Retinal pigment epithelial cell (primary cell): ENCODE results near the gene SF3B1.
"Not testable (repeated sequence)": the region's sequence is repeated elsewhere in the genome, so short reads cannot be mapped to it uniquely, and the experiment has no call there.

Source experiments
- DNase-seq: peaks from one replicate; pipeline ENCODE4 v3.0.0-alpha.2; 2010; ENCODE audit warnings: low read depth
- H3K4me3 ChIP-seq: 2 replicates; pipeline ENCODE4 v1.5.1; 2011; ENCODE audit warnings: mild to moderate bottlenecking, low read length, control low read depth, moderate library complexity
- TF ChIP-seq, protein P1 (sequence below): conservative IDR thresholded peaks from 2 replicates; pipeline ENCODE4 v1.5.1; 2011; ENCODE audit warnings: low read depth, low read length, control low read depth, inconsistent platforms

Gene SF3B1

DNA sequence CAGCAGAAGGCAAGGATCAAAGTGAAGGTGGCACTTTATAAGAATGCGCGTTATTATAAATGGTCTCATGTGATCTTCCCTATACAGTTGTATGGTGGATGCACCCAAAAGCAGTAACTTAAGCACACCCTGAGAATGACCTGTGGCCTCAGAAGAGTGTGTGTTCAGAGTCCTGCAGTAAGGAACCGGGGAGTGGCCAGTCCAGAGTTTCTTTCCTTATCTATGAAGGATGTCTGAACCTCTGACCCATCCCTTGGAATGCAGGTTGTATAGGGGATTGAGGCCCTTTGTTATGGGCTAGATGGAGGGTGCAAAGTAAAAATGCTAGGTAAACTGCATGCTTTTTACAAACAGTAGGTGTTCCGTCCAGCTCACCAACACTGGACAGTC, 80.7 kb downstream of the SF3B1 start:
- DNase-seq, result no peak
- H3K4me3 ChIP-seq, result no peak overlapping the region
- TF ChIP-seq, protein P1, sequence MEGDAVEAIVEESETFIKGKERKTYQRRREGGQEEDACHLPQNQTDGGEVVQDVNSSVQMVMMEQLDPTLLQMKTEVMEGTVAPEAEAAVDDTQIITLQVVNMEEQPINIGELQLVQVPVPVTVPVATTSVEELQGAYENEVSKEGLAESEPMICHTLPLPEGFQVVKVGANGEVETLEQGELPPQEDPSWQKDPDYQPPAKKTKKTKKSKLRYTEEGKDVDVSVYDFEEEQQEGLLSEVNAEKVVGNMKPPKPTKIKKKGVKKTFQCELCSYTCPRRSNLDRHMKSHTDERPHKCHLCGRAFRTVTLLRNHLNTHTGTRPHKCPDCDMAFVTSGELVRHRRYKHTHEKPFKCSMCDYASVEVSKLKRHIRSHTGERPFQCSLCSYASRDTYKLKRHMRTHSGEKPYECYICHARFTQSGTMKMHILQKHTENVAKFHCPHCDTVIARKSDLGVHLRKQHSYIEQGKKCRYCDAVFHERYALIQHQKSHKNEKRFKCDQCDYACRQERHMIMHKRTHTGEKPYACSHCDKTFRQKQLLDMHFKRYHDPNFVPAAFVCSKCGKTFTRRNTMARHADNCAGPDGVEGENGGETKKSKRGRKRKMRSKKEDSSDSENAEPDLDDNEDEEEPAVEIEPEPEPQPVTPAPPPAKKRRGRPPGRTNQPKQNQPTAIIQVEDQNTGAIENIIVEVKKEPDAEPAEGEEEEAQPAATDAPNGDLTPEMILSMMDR, result no peak

DNA sequence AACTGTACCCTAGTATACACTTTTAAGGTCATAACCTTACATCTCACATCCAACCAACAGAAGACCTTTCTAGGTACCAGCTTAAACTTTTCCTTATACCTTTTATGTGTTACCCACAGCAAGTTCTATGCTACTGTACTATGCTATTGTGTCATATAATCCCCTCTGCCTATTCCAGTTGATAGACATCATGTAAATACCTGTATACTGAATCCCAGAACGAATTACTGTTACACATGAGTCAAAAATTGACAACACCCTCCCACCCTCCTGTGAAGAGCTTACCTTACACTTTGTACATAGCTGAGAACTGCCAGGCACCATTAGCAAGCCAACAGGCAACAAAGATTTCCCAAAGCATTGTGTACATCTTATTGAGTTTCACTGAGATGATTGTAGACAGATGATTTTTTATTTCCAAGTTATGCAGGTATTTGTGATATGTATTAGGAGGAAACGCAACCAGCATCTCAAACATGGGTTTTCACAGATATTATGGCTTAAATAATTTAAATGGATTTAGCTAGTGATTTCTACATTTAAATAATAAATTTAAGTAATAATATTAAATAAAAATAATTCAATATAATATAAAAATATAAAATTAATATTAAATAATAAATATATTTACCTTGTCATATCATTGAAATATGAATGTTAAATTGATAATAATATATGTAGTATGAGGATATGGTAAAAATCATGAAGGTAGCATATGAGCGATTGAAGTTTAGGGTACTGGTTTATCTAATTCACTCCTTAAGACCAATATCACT, 81.2 kb downstream of the SF3B1 start:
- no peak overlapping the region for H3K4me3 ChIP-seq
- TF ChIP-seq, protein P1, result no peak
- DNase-seq, result no peak

DNA sequence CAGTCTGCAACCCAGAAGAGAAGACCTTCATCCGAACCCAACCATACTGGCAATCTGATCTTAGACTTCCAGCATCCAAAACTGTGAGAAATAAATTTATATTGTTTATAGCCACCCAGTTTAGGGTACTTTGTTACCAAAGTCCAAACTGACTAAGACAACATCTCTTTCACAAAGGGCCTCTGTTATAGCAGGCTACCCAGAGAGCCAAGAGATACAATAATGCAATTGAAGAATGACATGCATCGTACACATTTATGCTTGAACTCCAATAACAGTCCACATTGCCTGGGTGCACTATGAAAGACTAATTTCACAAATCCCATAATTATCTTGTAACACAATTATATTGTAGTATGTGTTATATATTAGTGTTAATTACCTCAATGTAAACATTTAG, 85.1 kb downstream of the SF3B1 start:
- H3K4me3 ChIP-seq, result no peak overlapping the region
- TF ChIP-seq, protein P1, result no peak
- DNase-seq, result no peak

DNA sequence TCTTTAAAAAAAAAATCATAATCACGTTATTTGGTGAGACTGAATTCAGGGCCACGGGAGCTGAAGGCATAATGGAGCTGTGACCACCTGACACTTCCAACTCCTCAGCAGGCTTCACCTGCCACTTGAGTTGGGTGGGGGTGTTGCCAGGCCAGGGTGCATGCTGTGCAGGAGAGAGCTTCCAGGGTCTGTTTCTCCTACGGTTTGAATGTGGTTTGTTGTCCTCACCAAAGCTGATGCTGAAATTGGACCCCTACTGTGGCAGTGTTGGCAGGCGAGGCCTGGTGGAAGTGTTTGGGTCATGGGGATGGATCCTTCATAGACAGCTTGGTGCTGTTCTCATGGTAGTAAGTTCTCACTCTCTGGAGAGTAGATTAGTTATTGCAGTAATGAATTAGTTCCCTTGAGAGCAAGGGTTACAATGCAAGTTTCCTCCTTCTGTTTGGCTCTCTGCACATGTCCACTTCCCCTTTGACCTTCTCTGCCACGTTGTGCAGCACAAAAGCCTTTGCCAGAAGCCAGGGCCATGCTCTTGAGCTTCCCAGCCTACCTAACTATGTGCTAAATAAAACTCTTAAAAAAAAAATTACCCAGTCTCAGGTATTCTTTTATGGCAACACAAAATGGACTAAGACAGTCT, 86.0 kb downstream of the SF3B1 start:
- TF ChIP-seq, protein P1, result no peak
- DNase-seq, result no peak
- no peak overlapping the region for H3K4me3 ChIP-seq

- DNase-seq, result no peak
- no peak overlapping the region for H3K4me3 ChIP-seq
- TF ChIP-seq, protein P1, result no peak
Measured at GRCh38 chr2:197345846-197346370, 88.9 kb downstream of the SF3B1 start.

DNA sequence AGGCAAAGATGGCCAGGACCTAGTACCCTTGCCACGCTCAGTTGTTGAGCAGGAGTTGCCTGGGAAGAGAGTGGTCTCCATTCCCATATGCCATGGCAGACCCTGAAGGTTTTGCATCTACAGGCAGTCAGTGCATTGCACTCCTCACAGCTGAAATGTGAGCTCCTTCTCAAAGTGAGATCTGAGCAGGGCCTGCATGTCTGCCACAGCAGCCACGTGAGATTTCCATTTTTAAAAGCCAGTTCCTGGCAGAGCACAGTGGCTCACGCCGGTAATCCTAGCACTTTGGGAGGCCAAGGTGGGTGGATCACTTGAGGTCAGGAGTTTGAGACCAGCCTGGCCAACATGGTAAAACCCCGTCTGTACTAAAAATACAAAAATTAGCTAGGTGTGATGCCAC, 90.9 kb downstream of the SF3B1 start:
- not testable (repeated sequence) for DNase-seq, H3K4me3 ChIP-seq

DNA sequence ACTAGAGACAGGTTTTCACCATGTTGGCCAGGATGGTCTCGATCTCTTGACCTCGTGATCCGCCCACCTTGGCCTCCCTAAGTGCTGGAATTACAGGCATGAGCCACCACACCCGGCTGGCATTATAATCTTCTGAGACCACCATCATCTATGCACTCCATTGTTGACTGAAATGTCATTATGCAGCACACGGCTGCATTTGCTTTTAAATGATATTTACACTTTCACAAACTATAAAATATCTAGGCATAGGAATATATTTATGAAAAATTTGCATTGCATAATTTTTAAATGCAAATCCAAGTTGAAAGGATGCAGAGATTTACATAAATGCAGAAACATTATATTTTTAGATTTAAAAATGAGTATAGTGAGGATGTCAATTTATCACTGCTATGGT, 94.2 kb downstream of the SF3B1 start:
- DNase-seq, result no peak
- TF ChIP-seq, protein P1, result no peak
- no peak overlapping the region for H3K4me3 ChIP-seq
